GM15510 (cell line): ENCODE results near the gene RARRES2.

Source experiments
- POLR2A ChIP-seq: IDR thresholded peaks from 3 replicates; pipeline ENCODE4 v1.6.1; 2011; ENCODE audit warnings: borderline replicate concordance; ENCODE audit not compliant: insufficient read length; ENCODE audit errors: extremely low read depth

RARRES2 gene

GRCh38 chr7:150379441-150380379 is 38.3 kb upstream of the RARRES2 start:
- TF ChIP-seq POLR2A = peak; percentile 20

GRCh38 chr7:150378853-150379440 is 37.5 kb upstream of the RARRES2 start, which contains the start of gene ZNF775:
Gene ZNF775, plus strand, starts transcription at chr7:150379330. Its CDS starts 9,141 bp downstream, at chr7:150388471.
- TF ChIP-seq POLR2A = peak; percentile 96

- peak; percentile 49 for TF ChIP-seq POLR2A
Observed at GRCh38 chr7:150378115-150378852, 36.9 kb upstream of the RARRES2 start.

GRCh38 chr7:150377635-150378034 is 36.2 kb upstream of the RARRES2 start:
- no peak for TF ChIP-seq POLR2A

GRCh38 chr7:150377196-150377595 is 35.8 kb upstream of the RARRES2 start:
- TF ChIP-seq POLR2A = no peak

- TF ChIP-seq POLR2A = no peak
Observed at GRCh38 chr7:150376560-150376959, 35.1 kb upstream of the RARRES2 start.

GRCh38 chr7:150375662-150376521 is 34.5 kb upstream of the RARRES2 start:
- TF ChIP-seq POLR2A = no peak

GRCh38 chr7:150374472-150374871 is 33.0 kb upstream of the RARRES2 start:
- TF ChIP-seq POLR2A = no peak

GRCh38 chr7:150374026-150374425 is 32.6 kb upstream of the RARRES2 start:
- no peak for TF ChIP-seq POLR2A

GRCh38 chr7:150373049-150373801 is 31.8 kb upstream of the RARRES2 start:
- TF ChIP-seq POLR2A = no peak

GRCh38 chr7:150372271-150373048 is 31.0 kb upstream of the RARRES2 start:
- TF ChIP-seq POLR2A = no peak

GRCh38 chr7:150371996-150372270 is 30.5 kb upstream of the RARRES2 start:
- TF ChIP-seq POLR2A = no peak

GRCh38 chr7:150371131-150371995 is 29.9 kb upstream of the RARRES2 start:
- no peak for TF ChIP-seq POLR2A

- no peak for TF ChIP-seq POLR2A
Observed at GRCh38 chr7:150370612-150371071, 29.2 kb upstream of the RARRES2 start.
